Suprapubic skin (tissue), 4 donors: ENCODE data around the gene SIPA1L3.
"Not testable (repeated sequence)": the region's sequence is repeated elsewhere in the genome, so short reads cannot be mapped to it uniquely, and the experiment has no call there.

ENCODE experiments used
- CTCF ChIP-seq, 2 donors: fragments of 200-600 bp in 1 of 2; fragments of 450-650 bp in 1 of 2; sonication (generic) in 1 of 2; IDR thresholded peaks; one replicate each; pipeline ENCODE4 v1.5.1; 2016 to 2019; ENCODE audit warnings: antibody characterized with exemption in 2 of 2, mild to moderate bottlenecking in 1 of 2, moderate library complexity in 1 of 2
- EP300 ChIP-seq: sonication (generic); formaldehyde crosslinking; IDR thresholded peaks from one replicate; pipeline ENCODE4 v1.6.1; 2017; ENCODE audit warnings: antibody characterized with exemption
- POLR2A ChIP-seq, 2 donors: fragments of 450-650 bp; IDR thresholded peaks; one replicate each; pipeline ENCODE4 v1.6.1; 2017; ENCODE audit warnings: antibody characterized with exemption in 2 of 2, mild to moderate bottlenecking in 2 of 2, moderate library complexity in 2 of 2
- POLR2AphosphoS5 ChIP-seq, 3 donors: sonication (generic); formaldehyde crosslinking; IDR thresholded peaks; one replicate each; pipeline ENCODE4 v1.6.1; 2017; ENCODE audit warnings: antibody characterized with exemption in 3 of 3

GRCh38 chr19:37865930-37866329, 41.1 kb upstream of the SIPA1L3 start:
- not testable (repeated sequence) for TF ChIP-seq CTCF (IDR thresholded peaks at IDR 0.05); POLR2A (IDR thresholded peaks at IDR 0.05); EP300; POLR2AphosphoS5 (IDR thresholded peaks at IDR 0.05)
